B cell (primary cell): ENCODE data around the gene PRPF38A. TPM values are rescaled to one million over a fixed set of nuclear protein-coding genes. Genes with fewer than 3 reads are reported as not detected.

Experiments
- ATAC-seq: fragments of 200-7000 bp; cut with Tn5 transposase; one replicate; pipeline ENCODE4 v1.10.0; 2021; ENCODE audit warnings: low read depth, mild to moderate bottlenecking, moderate number of reproducible peaks, moderate library complexity
- CTCF ChIA-PET: fragments of 350-600 bp; sonication (Branson Sonifier 250); formaldehyde crosslinking; loops from one replicate; lab custom pipeline; 2021; ENCODE audit warnings: antibody characterized with exemption, inconsistent platforms; lab: Charles Lee
- POLR2A ChIA-PET: fragments of 350-600 bp; sonication (Branson Sonifier 250); formaldehyde crosslinking; loops from one replicate; lab custom pipeline; 2021; ENCODE audit warnings: antibody characterized with exemption; lab: Charles Lee
- DNase-seq: peaks from one replicate; pipeline ENCODE4 v3.0.0; 2013
- H2AFZ ChIP-seq: 2 replicates; pipeline ENCODE4 v1.6.1; 2012; ENCODE audit warnings: mild to moderate bottlenecking, low read depth, low read length; ENCODE audit not compliant: insufficient read depth, poor library complexity, severe bottlenecking
- H3K27ac ChIP-seq, 2 donors: 1 replicate in 1 of 2; 2 replicates in 1 of 2; pipeline ENCODE4 v1.5.1; 2012 to 2013; ENCODE audit warnings: low read length in 2 of 2, mild to moderate bottlenecking in 2 of 2, moderate library complexity in 1 of 2
- H3K27me3 ChIP-seq, 4 experiments: fragments of 200-600 bp in 1 of 4; sonication (generic) in 1 of 4; replicated peaks in 1 of 4; 1 replicate in 2 of 4; 2 replicates in 2 of 4; pipeline versions ENCODE4 v1.6.1 to v1.7.0; 2013 to 2016; ENCODE audit warnings: low read length in 3 of 4, mild to moderate bottlenecking in 2 of 4, mixed read lengths in 1 of 4, moderate library complexity in 1 of 4; ENCODE audit not compliant: insufficient read depth in 4 of 4, control insufficient read depth in 3 of 4; ENCODE audit errors: control extremely low read depth in 1 of 4
- H3K36me3 ChIP-seq, 2 experiments: replicated peaks in 1 of 2; 1 replicate in 1 of 2; 2 replicates in 1 of 2; pipeline versions ENCODE4 v1.6.1 to v1.7.1; 2013; ENCODE audit warnings: low read length in 1 of 2; ENCODE audit not compliant: insufficient read depth in 2 of 2, control insufficient read depth in 1 of 2; ENCODE audit errors: control extremely low read depth in 1 of 2, extremely low read depth in 1 of 2
- H3K4me1 ChIP-seq, 2 donors: fragments of 200-600 bp in 1 of 2; sonication (generic) in 1 of 2; 1 replicate in 1 of 2; 2 replicates in 1 of 2; pipeline versions ENCODE4 v1.5.1 to v1.6.1; 2013 to 2017; ENCODE audit warnings: low read length in 2 of 2; ENCODE audit not compliant: control insufficient read depth in 2 of 2, insufficient read depth in 2 of 2
- H3K4me2 ChIP-seq: replicated peaks from 2 replicates; pipeline ENCODE3; 2012; ENCODE audit warnings: mild to moderate bottlenecking, low read depth, low read length; ENCODE audit not compliant: poor library complexity, severe bottlenecking
- H3K4me3 ChIP-seq, 5 experiments: fragments of 200-600 bp in 1 of 5; sonication (generic) in 1 of 5; 1 replicate in 3 of 5; 2 replicates in 2 of 5; pipeline versions ENCODE4 v1.5.1 to v1.7.0; 2011 to 2016; ENCODE audit warnings: low read length in 4 of 5, mild to moderate bottlenecking in 4 of 5, low read depth in 2 of 5, control low read depth in 1 of 5, moderate library complexity in 1 of 5; ENCODE audit not compliant: insufficient read depth in 1 of 5; ENCODE audit errors: control extremely low read depth in 1 of 5, extremely low read depth in 1 of 5
- H3K79me2 ChIP-seq: fragments of 200-600 bp; sonication (generic); one replicate; pipeline ENCODE4 v1.6.0; 2016; ENCODE audit warnings: low read length; ENCODE audit not compliant: control insufficient read depth, insufficient read depth
- H3K9ac ChIP-seq: fragments of 200-600 bp; sonication (generic); 2 replicates; pipeline ENCODE4 v1.6.1; 2017; ENCODE audit warnings: mild to moderate bottlenecking, low read length, moderate library complexity
- H3K9me3 ChIP-seq, 3 donors: one replicate each; pipeline versions ENCODE4 v1.6.1 to v1.7.1; 2013; ENCODE audit warnings: low read length in 2 of 3; ENCODE audit not compliant: control insufficient read depth in 2 of 3, insufficient read depth in 1 of 3; ENCODE audit errors: control extremely low read depth in 1 of 3
- H4K20me1 ChIP-seq: 2 replicates; pipeline ENCODE4 v1.6.0; 2012; ENCODE audit warnings: mild to moderate bottlenecking, low read length; ENCODE audit not compliant: insufficient read depth, control insufficient read depth, poor library complexity, severe bottlenecking
- H3K27ac Mint-ChIP-seq: one replicate; pipeline ENCODE4 v1.8.0; 2021; ENCODE audit warnings: mixed read lengths
- H3K27me3 Mint-ChIP-seq: one replicate; pipeline ENCODE4 v1.8.0; 2021; ENCODE audit warnings: mixed read lengths
- H3K4me1 Mint-ChIP-seq: one replicate; pipeline ENCODE4 v1.8.0; 2021; ENCODE audit warnings: mixed read lengths
- H3K4me3 Mint-ChIP-seq: one replicate; pipeline ENCODE4 v1.8.0; 2021; ENCODE audit warnings: mixed read lengths
- H3K9me3 Mint-ChIP-seq: one replicate; pipeline ENCODE4 v1.8.0; 2022; ENCODE audit warnings: mixed read lengths; ENCODE audit not compliant: insufficient read depth
- EZH2 ChIP-seq: IDR thresholded peaks from 2 replicates; pipeline ENCODE4 v1.6.1; 2012; ENCODE audit warnings: borderline replicate concordance, low read depth, mild to moderate bottlenecking, moderate library complexity, low read length; ENCODE audit not compliant: insufficient read depth, poor library complexity, severe bottlenecking
- WGBS: methylation state at CpG from one replicate; pipeline ENCODE4 v1.1.5; 2013; ENCODE audit warnings: missing lambda C conversion rate; ENCODE audit not compliant: insufficient coverage; 5-methylcytosine and 5-hydroxymethylcytosine counted together
- intact Hi-C: fragments of 100-400 bp; cut with micrococcal nuclease; formaldehyde crosslinking; loops from one replicate; pipeline ENCODE4 v1.10.0; 2022
- polyA plus RNA-seq: library from polyadenylated mRNA; depleted of rRNA; stranded (reverse); fragments of >200 nt; gene quantifications from 2 replicates; pipeline ENCODE4 v1.2.3, GENCODE V29; 2012
- total RNA-seq, 2 donors: library from RNA; stranded (reverse); fragments of 120-200 nt in 1 of 2; gene quantifications; 1 replicate in 1 of 2; 2 replicates in 1 of 2; pipeline versions ENCODE4 v1.2.3 to v1.2.4, GENCODE V29; 2013 to 2022
- TF ChIP-seq, protein P1 (sequence below): fragments of 200-600 bp; IDR thresholded peaks from one replicate; pipeline ENCODE4 v1.8.0; 2022; ENCODE audit warnings: antibody characterized with exemption, mild to moderate bottlenecking

The PRPF38A gene
- total and polyA plus RNA-seq, 2 donors (not counting 1 experiment from before 2014, with no cell fraction given), result 21.8 to 69.8 TPM

DNA sequence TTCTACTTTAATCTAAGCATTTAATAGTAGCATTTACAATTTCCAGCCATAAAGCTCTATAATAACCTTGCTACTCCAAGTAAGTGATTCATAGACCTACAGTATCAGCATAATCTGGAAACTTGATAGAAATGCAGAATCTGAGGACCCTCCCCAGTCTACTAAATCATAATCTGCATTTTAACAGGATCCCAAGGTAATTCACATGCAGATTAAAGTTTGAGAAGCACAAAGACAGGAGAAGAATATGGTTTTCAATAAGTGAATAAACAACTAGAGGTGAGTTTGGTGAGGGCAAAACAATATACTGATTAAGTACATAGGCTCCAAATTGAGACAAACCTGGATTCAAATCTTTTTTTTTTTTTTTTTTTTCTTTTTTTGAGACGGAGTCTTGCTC lies 57.4 kb downstream of the PRPF38A start:
- H3K4me3 ChIP-seq, result no peak overlapping the region
- peaks cover 5 to 20% of the 10 kb centered on the region in 2 experiments for H3K36me3 ChIP-seq
- H3K4me3 Mint-ChIP-seq, result no peak overlapping the region
- intact Hi-C loops, result no loop called here
- no peak overlapping the region for H3K4me2 ChIP-seq
- DNase-seq (no peak), ATAC-seq (no peak)
- H3K4me1 Mint-ChIP-seq, result no peaks in the 10 kb centered on the region
- no peak overlapping the region for H3K27ac Mint-ChIP-seq
- H4K20me1 ChIP-seq, result no peaks in the 10 kb centered on the region
- no peaks in the 10 kb centered on the region for H3K9me3 Mint-ChIP-seq
- no peak for TF ChIP-seq EZH2
- TF ChIP-seq, protein P1, sequence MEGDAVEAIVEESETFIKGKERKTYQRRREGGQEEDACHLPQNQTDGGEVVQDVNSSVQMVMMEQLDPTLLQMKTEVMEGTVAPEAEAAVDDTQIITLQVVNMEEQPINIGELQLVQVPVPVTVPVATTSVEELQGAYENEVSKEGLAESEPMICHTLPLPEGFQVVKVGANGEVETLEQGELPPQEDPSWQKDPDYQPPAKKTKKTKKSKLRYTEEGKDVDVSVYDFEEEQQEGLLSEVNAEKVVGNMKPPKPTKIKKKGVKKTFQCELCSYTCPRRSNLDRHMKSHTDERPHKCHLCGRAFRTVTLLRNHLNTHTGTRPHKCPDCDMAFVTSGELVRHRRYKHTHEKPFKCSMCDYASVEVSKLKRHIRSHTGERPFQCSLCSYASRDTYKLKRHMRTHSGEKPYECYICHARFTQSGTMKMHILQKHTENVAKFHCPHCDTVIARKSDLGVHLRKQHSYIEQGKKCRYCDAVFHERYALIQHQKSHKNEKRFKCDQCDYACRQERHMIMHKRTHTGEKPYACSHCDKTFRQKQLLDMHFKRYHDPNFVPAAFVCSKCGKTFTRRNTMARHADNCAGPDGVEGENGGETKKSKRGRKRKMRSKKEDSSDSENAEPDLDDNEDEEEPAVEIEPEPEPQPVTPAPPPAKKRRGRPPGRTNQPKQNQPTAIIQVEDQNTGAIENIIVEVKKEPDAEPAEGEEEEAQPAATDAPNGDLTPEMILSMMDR, result no peak
- no peaks in the 10 kb centered on the region for H3K27me3 ChIP-seq
- H3K9ac ChIP-seq, result no peak overlapping the region
- ChIA-PET POLR2A (no interaction called here), CTCF (no interaction called here)
- H3K27ac ChIP-seq, result no peak overlapping the region
- no peaks in the 10 kb centered on the region for H3K79me2 ChIP-seq
- no peaks in the 10 kb centered on the region for H3K27me3 Mint-ChIP-seq
- no peaks in the 10 kb centered on the region for H3K9me3 ChIP-seq
- no CpG with 5 or more reads among the region's 1 CpG for WGBS
- H3K4me1 ChIP-seq, result no peaks in the 10 kb centered on the region
- no peak overlapping the region for H2AFZ ChIP-seq

DNA sequence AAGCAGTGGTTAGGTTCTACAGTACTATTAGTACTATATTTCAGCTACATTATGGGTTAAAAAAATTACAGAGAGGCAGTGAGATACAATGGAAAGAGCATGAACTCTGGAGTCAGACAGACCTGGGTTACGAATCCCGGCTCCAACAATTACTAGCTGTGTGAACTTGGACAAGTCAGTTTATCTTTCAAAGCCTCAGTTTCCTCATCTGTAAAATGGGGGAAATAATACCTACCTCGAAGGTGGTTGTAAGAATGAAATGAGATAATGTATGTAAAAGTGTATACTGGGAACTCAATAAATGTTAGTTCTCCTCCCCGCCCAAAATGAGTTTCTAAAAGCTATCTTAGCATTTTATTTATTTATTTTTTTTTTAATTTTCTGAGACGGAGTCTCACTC lies 59.5 kb downstream of the PRPF38A start:
- H3K9ac ChIP-seq, result no peak overlapping the region
- H3K27me3 Mint-ChIP-seq, result no peaks in the 10 kb centered on the region
- 100% methylated on average over 1 of the region's 5 CpGs for WGBS
- H3K36me3 ChIP-seq, result peaks cover 4 to 17% of the 10 kb centered on the region in 2 experiments
- H3K4me1 ChIP-seq, result no peaks in the 10 kb centered on the region
- H3K4me2 ChIP-seq, result no peak overlapping the region
- CTCF ChIA-PET, result no interaction called here
- POLR2A ChIA-PET, result interaction anchor here (0.7 kb wide), 1 partner anchor 18 kb away, joined by 4 read pairs; no protein-coding TSS in a partner anchor
- no peaks in the 10 kb centered on the region for H3K9me3 ChIP-seq
- no peak for DNase-seq
- no peaks in the 10 kb centered on the region for H4K20me1 ChIP-seq
- H3K4me3 ChIP-seq, result no peak overlapping the region
- H3K4me1 Mint-ChIP-seq, result no peaks in the 10 kb centered on the region
- TF ChIP-seq, protein P1, result no peak
- no peak for TF ChIP-seq EZH2
- H3K27ac Mint-ChIP-seq, result no peak overlapping the region
- no peak overlapping the region for H3K4me3 Mint-ChIP-seq
- H3K27ac ChIP-seq, result no peak overlapping the region
- no peak for ATAC-seq
- no peaks in the 10 kb centered on the region for H3K79me2 ChIP-seq
- H3K27me3 ChIP-seq, result no peaks in the 10 kb centered on the region
- no peak overlapping the region for H2AFZ ChIP-seq
- intact Hi-C loops, result no loop called here
- H3K9me3 Mint-ChIP-seq, result no peaks in the 10 kb centered on the region
